ENCODE measurements around the gene TMTC3.

GRCh38 chr12:88108021-88108420 lies 34.1 kb upstream of the TMTC3 start:
- TF ChIP-seq CTCF (IDR thresholded peaks at IDR 0.05; ENCODE audit: poor library complexity): no peak
- no peak for TF ChIP-seq EZH2phosphoT487 (IDR thresholded peaks at IDR 0.05; ENCODE audit: low read depth, severe bottlenecking, unreplicated experiment)
- TF ChIP-seq EZH2 (IDR thresholded peaks at IDR 0.05; ENCODE audit: borderline replicate concordance): no peak
